GM12878 (cell line): ENCODE measurements around the gene DYNC1LI1. TPM values are rescaled to one million over a fixed set of nuclear protein-coding genes. Genes with fewer than 3 reads are reported as not detected.
A peak's percentile ranks its signal among the peaks of the same experiment; 100 is the strongest.

Experiments used
- ATAC-seq: fragments of 200-7000 bp; cut with Tn5 transposase; 3 replicates; pipeline ENCODE4 v1.9.1; 2020; ENCODE audit warnings: mild to moderate bottlenecking, moderate library complexity
- BruUV-seq: library from RNA; stranded (reverse); fragments of 400-500 nt; replicated peaks from 2 replicates; lab custom pipeline; 2021; lab: Mats Ljungman, UMichigan
- CTCF ChIA-PET: fragments of 300-600 bp; sonication (Branson Sonifier 250); formaldehyde crosslinking; extraction: SDS; loops from one replicate; lab custom pipeline; 2021; ENCODE audit warnings: inconsistent platforms; lab: Yijun Ruan, JAX
- POLR2A ChIA-PET: fragments of 350-600 bp; formaldehyde crosslinking; extraction: SDS; loops from one replicate; lab custom pipeline; 2021; ENCODE audit warnings: inconsistent platforms; lab: Charles Lee
- RAD21 ChIA-PET: fragments of 300-600 bp; sonication (Branson Sonifier 250); formaldehyde crosslinking; loops from one replicate; lab custom pipeline; 2023; ENCODE audit warnings: antibody characterized with exemption; ENCODE audit not compliant: unreplicated experiment; lab: Charles Lee
- SMC1A ChIA-PET: fragments of 300-600 bp; sonication (Branson Sonifier 250); formaldehyde crosslinking; loops from one replicate; lab custom pipeline; 2023; ENCODE audit not compliant: unreplicated experiment, uncharacterized antibody; lab: Charles Lee
- DNase-seq: peaks from one replicate; pipeline ENCODE4 v3.0.0-alpha.2; 2011; ENCODE audit warnings: low read depth, low spot score
- FAIRE-seq: peaks from 3 replicates; lab custom pipeline; 2011; peaks lifted over from hg19 to GRCh38; lab: Jason Lieb, UNC
- H2AFZ ChIP-seq: 2 replicates; pipeline ENCODE4 v1.6.0; 2011; ENCODE audit warnings: low read depth, low read length, control low read depth; ENCODE audit not compliant: control insufficient read depth
- H3K27ac ChIP-seq: 2 replicates; pipeline ENCODE4 v1.5.1; 2011; ENCODE audit warnings: control low read depth; ENCODE audit not compliant: control insufficient read depth, insufficient read depth
- H3K27me3 ChIP-seq, 2 experiments: replicated peaks in 1 of 2; 2 replicates each; pipeline versions ENCODE4 v1.6.0 to v1.6.1; 2011; ENCODE audit warnings: low read length in 1 of 2; ENCODE audit not compliant: control insufficient read depth in 2 of 2, insufficient read depth in 2 of 2
- H3K36me3 ChIP-seq, 2 experiments: 2 replicates each; pipeline ENCODE4 v1.5.1; 2011; ENCODE audit warnings: low read length in 1 of 2; ENCODE audit not compliant: control insufficient read depth in 2 of 2, insufficient read depth in 2 of 2
- H3K4me1 ChIP-seq: 2 replicates; pipeline ENCODE4 v1.6.1; 2011; ENCODE audit warnings: mild to moderate bottlenecking, low read length, moderate library complexity, mixed read lengths; ENCODE audit not compliant: control insufficient read depth, insufficient read depth
- H3K4me2 ChIP-seq: 2 replicates; pipeline ENCODE4 v1.6.0; 2011; ENCODE audit warnings: control low read depth; ENCODE audit not compliant: control insufficient read depth, insufficient read depth
- H3K4me3 ChIP-seq: fragments of 200-600 bp; sonication (generic); 2 replicates; pipeline ENCODE4 v1.5.1; 2016
- H3K79me2 ChIP-seq: 2 replicates; pipeline ENCODE4 v1.6.0; 2011; ENCODE audit warnings: low read length; ENCODE audit not compliant: control insufficient read depth, insufficient read depth
- H3K9ac ChIP-seq: 2 replicates; pipeline ENCODE4 v1.8.0; 2011; ENCODE audit warnings: low read length, control low read depth, mixed read lengths; ENCODE audit not compliant: control insufficient read depth, insufficient read depth
- H3K9me3 ChIP-seq: replicated peaks from 3 replicates; pipeline ENCODE4 v1.5.1; 2011; ENCODE audit warnings: mild to moderate bottlenecking, low read length; ENCODE audit not compliant: control insufficient read depth, insufficient read depth
- H4K20me1 ChIP-seq: 2 replicates; pipeline ENCODE4 v1.6.0; 2011; ENCODE audit not compliant: control insufficient read depth, insufficient read depth
- ATF7 ChIP-seq: fragments of 450-650 bp; IDR thresholded peaks from 2 replicates; pipeline ENCODE4 v1.6.1; 2016; ENCODE audit warnings: low read depth, mild to moderate bottlenecking
- CBX5 ChIP-seq: sonication (generic); IDR thresholded peaks from 2 replicates; pipeline ENCODE4 v1.6.1; 2016; ENCODE audit warnings: low read depth, moderate library complexity, mild to moderate bottlenecking, inconsistent platforms
- MTA2 ChIP-seq: fragments of 450-650 bp; IDR thresholded peaks from 2 replicates; pipeline ENCODE4 v1.6.1; 2016; ENCODE audit warnings: low read depth, mild to moderate bottlenecking, moderate library complexity
- PML ChIP-seq: IDR thresholded peaks from 2 replicates; pipeline ENCODE4 v1.6.1; 2012; ENCODE audit warnings: low read length, inconsistent platforms
- SPI1 ChIP-seq: IDR thresholded peaks from 2 replicates; pipeline ENCODE4 v1.6.1; 2011; ENCODE audit warnings: low read depth, mild to moderate bottlenecking, low read length, moderate library complexity, borderline replicate concordance; ENCODE audit not compliant: insufficient read depth
- TAF1 ChIP-seq: IDR thresholded peaks from 2 replicates; pipeline ENCODE4 v1.6.1; 2011; ENCODE audit warnings: mild to moderate bottlenecking, low read depth, low read length, borderline replicate concordance
- TCF12 ChIP-seq: IDR thresholded peaks from 2 replicates; pipeline ENCODE4 v1.6.1; 2011; ENCODE audit warnings: low read depth, mild to moderate bottlenecking, low read length
- ZNF622 ChIP-seq: fragments of 450-650 bp; IDR thresholded peaks from 2 replicates; pipeline ENCODE4 v1.6.1; 2017; ENCODE audit warnings: mild to moderate bottlenecking, inconsistent platforms
- WGBS: methylation state at CpG from one replicate; pipeline ENCODE4 v1.1.6; 2016; ENCODE audit warnings: low lambda C conversion rate; ENCODE audit not compliant: insufficient replicate concordance, insufficient coverage; ENCODE audit errors: missing lambda C conversion rate; 5-methylcytosine and 5-hydroxymethylcytosine counted together
- in situ Hi-C: fragments of 300-500 bp; cut with MboI; formaldehyde crosslinking; loops from 9 replicates; pipeline ENCODE4 v1.14.3; 2018; ENCODE audit warnings: mixed read lengths
- intact Hi-C: fragments of 100-400 bp; cut with micrococcal nuclease; formaldehyde crosslinking; loops from one replicate; pipeline ENCODE4 v1.14.2; 2022; ENCODE audit not compliant: unreplicated experiment
- polyA plus RNA-seq, 11 experiments: library from polyadenylated mRNA; depleted of rRNA in 4 of 11; unstranded in 6 of 11; stranded (reverse) in 5 of 11; fragments of >200 nt; fragmentation: Nextera tagmentation in 4 of 11; fragmentation: Illumina TruSeq in 1 of 11; extraction: Ambion mirVana in 4 of 11; extraction: Trizol in 1 of 11; gene quantifications; 1 replicate in 1 of 11; 2 replicates in 10 of 11; pipeline versions ENCODE4 v1.2.1 to v1.2.3, GENCODE V29; 2011 to 2016; ENCODE audit warnings: inconsistent platforms in 2 of 11, missing spikeins in 2 of 11, low read depth in 1 of 11
- total RNA-seq, 4 experiments: library from RNA; depleted of rRNA in 3 of 4; stranded (reverse); fragments of >200 nt in 3 of 4; fragmentation: Illumina TruSeq in 1 of 4; extraction: Trizol in 1 of 4; gene quantifications; 2 replicates each; pipeline versions ENCODE4 v1.2.1 to v1.2.3, GENCODE V29; 2013 to 2021
- TF ChIP-seq, protein P1 (sequence below): IDR thresholded peaks from 2 replicates; pipeline ENCODE4 v1.6.1; 2012; ENCODE audit warnings: low read depth, low read length, improper control_type of control experiment

Gene DYNC1LI1
- total and polyA plus RNA-seq, 10 of the 15 experiments (the other 5 are each of a cell fraction or from before 2014, with no cell fraction given) = 11.5 to 51.7 (median 32.0) TPM

DNA sequence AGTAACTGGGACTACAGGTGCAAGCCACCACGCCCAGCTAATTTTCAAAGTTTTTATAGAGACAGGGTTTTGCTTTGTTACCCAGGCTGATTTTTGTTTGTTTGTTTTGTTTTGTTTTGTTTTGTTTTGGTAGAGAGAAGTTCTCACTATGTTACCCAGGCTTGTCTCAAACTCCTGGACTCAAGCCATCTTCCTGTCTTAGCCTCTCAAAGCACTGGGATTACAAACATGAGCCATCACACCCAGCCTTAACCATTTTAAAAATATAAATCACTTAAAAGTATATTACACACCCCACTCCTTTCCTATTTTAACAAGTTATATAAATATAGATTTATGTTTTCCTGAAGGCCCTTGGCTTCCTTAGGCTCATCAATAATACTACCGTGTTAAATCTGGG, 6.5 kb upstream of the DYNC1LI1 start:
- Histone ChIP-seq H3K27ac (peak overlapping the region; percentile 82), H3K4me2 (peak overlapping the region; percentile 84), H3K9me3 (no peaks in the 10 kb centered on the region), H3K9ac (peak overlapping the region; percentile 45; the same call in 1 of the 2 replicates), H3K27me3 (no peaks in the 10 kb centered on the region), H2AFZ (peak overlapping the region; percentile 84; the same call in 1 of the 2 replicates), H3K4me1 (peaks cover 9% of the 10 kb centered on the region; the same call in 1 of the 2 replicates), H3K79me2 (no peaks in the 10 kb centered on the region), H4K20me1 (no peaks in the 10 kb centered on the region), H3K4me3 (peak overlapping the region; percentile 43; the same call in 1 of the 2 replicates), H3K36me3 (no peaks in the 10 kb centered on the region)
- in situ Hi-C loops (no loop called here), intact Hi-C loops (loop anchor here (5.0 kb wide), 1 partner anchor 65 kb away; no protein-coding TSS in a partner anchor)
- no peak for TF ChIP-seq MTA2
- no peak for TF ChIP-seq TAF1
- TF ChIP-seq PML = no peak
- TF ChIP-seq SPI1 = no peak
- TF ChIP-seq, protein P1, sequence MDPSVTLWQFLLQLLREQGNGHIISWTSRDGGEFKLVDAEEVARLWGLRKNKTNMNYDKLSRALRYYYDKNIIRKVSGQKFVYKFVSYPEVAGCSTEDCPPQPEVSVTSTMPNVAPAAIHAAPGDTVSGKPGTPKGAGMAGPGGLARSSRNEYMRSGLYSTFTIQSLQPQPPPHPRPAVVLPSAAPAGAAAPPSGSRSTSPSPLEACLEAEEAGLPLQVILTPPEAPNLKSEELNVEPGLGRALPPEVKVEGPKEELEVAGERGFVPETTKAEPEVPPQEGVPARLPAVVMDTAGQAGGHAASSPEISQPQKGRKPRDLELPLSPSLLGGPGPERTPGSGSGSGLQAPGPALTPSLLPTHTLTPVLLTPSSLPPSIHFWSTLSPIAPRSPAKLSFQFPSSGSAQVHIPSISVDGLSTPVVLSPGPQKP = no peak
- TF ChIP-seq TCF12 = no peak
- TF ChIP-seq CBX5 = no peak
- TF ChIP-seq ZNF622 = no peak
- TF ChIP-seq ATF7 = no peak
- BruUV-seq = no TSS peak
- CTCF ChIA-PET = interaction anchor here (0.6 to 1.6 kb wide), 8 partner anchors 8 to 267 kb away, joined by 3 to 5 read pairs (median 4); no protein-coding TSS in a partner anchor
- WGBS = 50% methylated on average over 2 of the region's 2 CpGs
- ATAC-seq (peak; percentile 4; the same call in 2 of the 3 replicates), FAIRE-seq (no peak), DNase-seq (no peak)
- POLR2A ChIA-PET = interaction anchor here (0.5 to 2.0 kb wide), 5 partner anchors 8 to 864 kb away, joined by 4 to 6 read pairs (median 6); partner anchors contain the start of gene CNOT10
- SMC1A ChIA-PET = interaction anchor here (0.6 to 2.6 kb wide), 8 partner anchors 9 to 156 kb away, joined by 3 to 19 read pairs (median 4); no protein-coding TSS in a partner anchor
- RAD21 ChIA-PET = interaction anchor here (0.8 to 3.3 kb wide), 7 partner anchors 8 to 108 kb away, joined by 3 to 14 read pairs (median 5); partner anchors contain the start of gene CNOT10
